Gastroesophageal sphincter (tissue), 3 donors: ENCODE measurements around the gene C1R.
"Not testable (repeated sequence)": the region's sequence is repeated elsewhere in the genome, so short reads cannot be mapped to it uniquely, and the experiment has no call there.

Experiments used
- CTCF ChIP-seq, 4 experiments: fragments of 200-600 bp in 2 of 4; fragments of 450-650 bp in 2 of 4; sonication (generic) in 1 of 4; IDR thresholded peaks; one replicate each; pipeline ENCODE4 v1.5.1; 2017 to 2019; ENCODE audit warnings: antibody characterized with exemption in 4 of 4, mild to moderate bottlenecking in 2 of 4, moderate library complexity in 2 of 4
- EP300 ChIP-seq: sonication (generic); formaldehyde crosslinking; IDR thresholded peaks from one replicate; pipeline ENCODE4 v1.6.1; 2017; ENCODE audit warnings: antibody characterized with exemption, mild to moderate bottlenecking
- POLR2A ChIP-seq, 2 donors: fragments of 450-650 bp; IDR thresholded peaks; one replicate each; pipeline ENCODE4 v1.6.1; 2017; ENCODE audit warnings: antibody characterized with exemption in 2 of 2, mild to moderate bottlenecking in 2 of 2, moderate library complexity in 1 of 2
- POLR2AphosphoS5 ChIP-seq: sonication (generic); formaldehyde crosslinking; IDR thresholded peaks from one replicate; pipeline ENCODE4 v1.6.1; 2017; ENCODE audit warnings: antibody characterized with exemption

- not testable (repeated sequence) for TF ChIP-seq CTCF (IDR thresholded peaks at IDR 0.05); POLR2A (IDR thresholded peaks at IDR 0.05); POLR2AphosphoS5; EP300
These were observed 36.5 kb downstream of the C1R start for GRCh38 chr12:7055736-7056135.
